ENCODE measurements around the gene ZBTB45. TPM values are rescaled to one million over a fixed set of nuclear protein-coding genes. Genes with fewer than 3 reads are reported as not detected.
A peak's percentile ranks its signal among the peaks of the same experiment; 100 is the strongest.

The ZBTB45 gene
- total and polyA plus RNA-seq, 9 of the 15 experiments (the other 6 are each of a cell fraction or from before 2014, with no cell fraction given) = 0.08 to 16.1 (median 1.8) TPM

DNA sequence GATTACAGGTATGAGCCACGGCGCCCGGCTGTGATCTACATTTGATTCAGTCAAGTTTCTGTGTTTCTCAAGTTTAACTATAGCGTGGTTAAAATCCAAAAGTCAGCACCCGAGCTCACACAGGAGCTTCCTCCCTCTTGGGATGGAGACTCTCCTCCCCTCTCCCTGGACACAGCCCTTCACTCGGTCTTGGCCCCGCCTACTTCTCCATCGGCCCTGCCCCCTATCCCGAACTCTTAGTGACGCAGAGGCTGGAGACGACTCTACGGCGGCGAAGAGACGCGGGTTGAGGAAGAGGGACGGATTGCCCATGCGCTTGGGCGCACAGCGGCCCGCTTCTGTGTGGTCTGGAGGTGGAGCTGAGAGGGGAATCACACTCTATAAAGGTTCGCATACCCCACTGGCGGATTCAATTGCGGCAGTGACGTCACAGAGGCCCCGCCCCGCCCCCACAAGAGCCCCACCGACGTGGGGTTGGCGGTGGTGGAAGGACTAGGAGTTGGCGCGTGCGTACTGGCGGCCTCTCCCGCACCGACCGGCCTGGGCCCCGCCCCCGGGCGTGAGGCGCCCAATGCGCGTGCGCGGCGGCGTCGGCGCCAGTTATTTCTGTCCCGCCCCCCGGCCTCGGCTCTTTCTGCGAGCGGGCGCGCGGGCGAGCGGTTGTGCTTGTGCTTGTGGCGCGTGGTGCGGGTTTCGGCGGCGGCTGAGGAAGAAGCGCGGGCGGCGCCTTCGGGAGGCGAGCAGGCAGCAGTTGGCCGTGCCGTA is 24.4 kb upstream of the ZBTB45 start, which contains the start of gene TRIM28 (continued):
- TF ChIP-seq RNF2 (IDR thresholded peaks at IDR 0.05) = 0 out of 2 replicates have a peak, but pooled peaks have one; percentile 52
- no peak for TF ChIP-seq OTX1 (CRISPR knock-in tag; IDR thresholded peaks at IDR 0.05)
- TF ChIP-seq XRCC3 (IDR thresholded peaks at IDR 0.05) = no peak
- TF ChIP-seq ZNF79 (CRISPR knock-in tag; IDR thresholded peaks at IDR 0.05; ENCODE audit: low read depth) = no peak
- TF ChIP-seq E2F1 (CRISPR knock-in tag; IDR thresholded peaks at IDR 0.05) = peak; percentile 61; the same call in 1 of the 2 replicates
- no peak for TF ChIP-seq RBM22 (IDR thresholded peaks at IDR 0.05; ENCODE audit: low read depth, low read length, poor library complexity, severe bottlenecking)
- TF ChIP-seq MAZ (CRISPR knock-in tag; conservative IDR thresholded peaks at IDR 0.05 in 1 of 2, IDR thresholded peaks at IDR 0.05 in 1 of 2) = peak; percentile 75 to 83
- TF ChIP-seq, protein P1, sequence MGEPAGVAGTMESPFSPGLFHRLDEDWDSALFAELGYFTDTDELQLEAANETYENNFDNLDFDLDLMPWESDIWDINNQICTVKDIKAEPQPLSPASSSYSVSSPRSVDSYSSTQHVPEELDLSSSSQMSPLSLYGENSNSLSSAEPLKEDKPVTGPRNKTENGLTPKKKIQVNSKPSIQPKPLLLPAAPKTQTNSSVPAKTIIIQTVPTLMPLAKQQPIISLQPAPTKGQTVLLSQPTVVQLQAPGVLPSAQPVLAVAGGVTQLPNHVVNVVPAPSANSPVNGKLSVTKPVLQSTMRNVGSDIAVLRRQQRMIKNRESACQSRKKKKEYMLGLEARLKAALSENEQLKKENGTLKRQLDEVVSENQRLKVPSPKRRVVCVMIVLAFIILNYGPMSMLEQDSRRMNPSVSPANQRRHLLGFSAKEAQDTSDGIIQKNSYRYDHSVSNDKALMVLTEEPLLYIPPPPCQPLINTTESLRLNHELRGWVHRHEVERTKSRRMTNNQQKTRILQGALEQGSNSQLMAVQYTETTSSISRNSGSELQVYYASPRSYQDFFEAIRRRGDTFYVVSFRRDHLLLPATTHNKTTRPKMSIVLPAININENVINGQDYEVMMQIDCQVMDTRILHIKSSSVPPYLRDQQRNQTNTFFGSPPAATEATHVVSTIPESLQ (CRISPR knock-in tag; IDR thresholded peaks at IDR 0.05) = no peak
- TF ChIP-seq ZNF76 (CRISPR knock-in tag; IDR thresholded peaks at IDR 0.05; ENCODE audit: borderline replicate concordance) = 0 out of 2 replicates have a peak, but pooled peaks have one; percentile 34
- peak; percentile 71; the same call in 1 of the 2 replicates for TF ChIP-seq KLF13 (tag; IDR thresholded peaks at IDR 0.05; ENCODE audit: borderline replicate concordance, low read depth)
- TF ChIP-seq ZFX (CRISPR knock-in tag; IDR thresholded peaks at IDR 0.05) = peak; percentile 88
- TF ChIP-seq POLR2B (IDR thresholded peaks at IDR 0.05; ENCODE audit: low read depth, partially characterized antibody) = peak; percentile 92
- TF ChIP-seq FOSL1 (tag; conservative IDR thresholded peaks at IDR 0.05) = peak; percentile 50; the same call in 1 of the 2 replicates
- TF ChIP-seq ZNF511 (CRISPR knock-in tag; IDR thresholded peaks at IDR 0.05) = peak; percentile 72; the same call in 1 of the 2 replicates
- TF ChIP-seq, protein P2, sequence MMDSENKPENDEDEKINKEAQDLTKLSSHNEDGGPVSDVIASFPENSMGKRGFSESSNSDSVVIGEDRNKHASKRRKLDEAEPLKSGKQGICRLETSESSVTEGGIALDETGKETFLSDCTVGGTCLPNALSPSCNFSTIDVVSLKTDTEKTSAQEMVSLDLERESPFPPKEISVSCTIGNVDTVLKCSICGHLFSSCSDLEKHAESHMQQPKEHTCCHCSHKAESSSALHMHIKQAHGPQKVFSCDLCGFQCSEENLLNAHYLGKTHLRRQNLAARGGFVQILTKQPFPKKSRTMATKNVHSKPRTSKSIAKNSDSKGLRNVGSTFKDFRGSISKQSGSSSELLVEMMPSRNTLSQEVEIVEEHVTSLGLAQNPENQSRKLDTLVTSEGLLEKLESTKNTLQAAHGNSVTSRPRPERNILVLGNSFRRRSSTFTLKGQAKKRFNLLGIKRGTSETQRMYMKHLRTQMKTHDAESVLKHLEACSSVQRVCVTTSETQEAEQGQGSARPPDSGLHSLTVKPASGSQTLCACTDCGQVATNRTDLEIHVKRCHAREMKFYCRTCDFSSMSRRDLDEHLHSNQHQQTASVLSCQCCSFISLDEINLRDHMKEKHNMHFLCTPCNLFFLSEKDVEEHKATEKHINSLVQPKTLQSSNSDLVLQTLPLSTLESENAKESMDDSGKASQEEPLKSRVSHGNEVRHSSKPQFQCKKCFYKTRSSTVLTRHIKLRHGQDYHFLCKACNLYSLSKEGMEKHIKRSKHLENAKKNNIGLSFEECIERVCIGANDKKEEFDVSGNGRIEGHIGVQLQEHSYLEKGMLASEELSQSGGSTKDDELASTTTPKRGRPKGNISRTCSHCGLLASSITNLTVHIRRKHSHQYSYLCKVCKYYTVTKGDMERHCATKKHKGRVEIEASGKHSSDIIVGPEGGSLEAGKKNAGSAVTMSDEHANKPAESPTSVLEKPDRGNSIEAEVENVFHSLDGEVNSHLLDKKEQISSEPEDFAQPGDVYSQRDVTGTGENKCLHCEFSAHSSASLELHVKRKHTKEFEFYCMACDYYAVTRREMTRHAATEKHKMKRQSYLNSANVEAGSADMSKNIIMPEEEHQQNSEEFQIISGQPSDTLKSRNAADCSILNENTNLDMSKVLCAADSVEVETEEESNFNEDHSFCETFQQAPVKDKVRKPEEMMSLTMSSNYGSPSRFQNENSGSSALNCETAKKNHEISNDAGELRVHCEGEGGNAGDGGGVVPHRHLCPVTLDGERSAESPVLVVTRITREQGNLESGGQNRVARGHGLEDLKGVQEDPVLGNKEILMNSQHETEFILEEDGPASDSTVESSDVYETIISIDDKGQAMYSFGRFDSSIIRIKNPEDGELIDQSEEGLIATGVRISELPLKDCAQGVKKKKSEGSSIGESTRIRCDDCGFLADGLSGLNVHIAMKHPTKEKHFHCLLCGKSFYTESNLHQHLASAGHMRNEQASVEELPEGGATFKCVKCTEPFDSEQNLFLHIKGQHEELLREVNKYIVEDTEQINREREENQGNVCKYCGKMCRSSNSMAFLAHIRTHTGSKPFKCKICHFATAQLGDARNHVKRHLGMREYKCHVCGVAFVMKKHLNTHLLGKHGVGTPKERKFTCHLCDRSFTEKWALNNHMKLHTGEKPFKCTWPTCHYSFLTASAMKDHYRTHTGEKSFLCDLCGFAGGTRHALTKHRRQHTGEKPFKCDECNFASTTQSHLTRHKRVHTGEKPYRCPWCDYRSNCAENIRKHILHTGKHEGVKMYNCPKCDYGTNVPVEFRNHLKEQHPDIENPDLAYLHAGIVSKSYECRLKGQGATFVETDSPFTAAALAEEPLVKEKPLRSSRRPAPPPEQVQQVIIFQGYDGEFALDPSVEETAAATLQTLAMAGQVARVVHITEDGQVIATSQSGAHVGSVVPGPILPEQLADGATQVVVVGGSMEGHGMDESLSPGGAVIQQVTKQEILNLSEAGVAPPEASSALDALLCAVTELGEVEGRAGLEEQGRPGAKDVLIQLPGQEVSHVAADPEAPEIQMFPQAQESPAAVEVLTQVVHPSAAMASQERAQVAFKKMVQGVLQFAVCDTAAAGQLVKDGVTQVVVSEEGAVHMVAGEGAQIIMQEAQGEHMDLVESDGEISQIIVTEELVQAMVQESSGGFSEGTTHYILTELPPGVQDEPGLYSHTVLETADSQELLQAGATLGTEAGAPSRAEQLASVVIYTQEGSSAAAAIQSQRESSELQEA (IDR thresholded peaks at IDR 0.05; ENCODE audit: low read depth) = no peak

All from K562 (cell line).